Thymus (tissue), 11 donors: Measurements from ENCODE around the gene WDR45B. TPM values are rescaled to one million over a fixed set of nuclear protein-coding genes. Genes with fewer than 3 reads are reported as not detected.

Experiments used
- DNase-seq, 9 donors: peaks; one replicate each; pipeline ENCODE4 v3.0.0-alpha.2; 2013; ENCODE audit warnings: low spot score in 9 of 9, low read depth in 6 of 9, missing footprints in 1 of 9
- H3K27ac ChIP-seq, 2 donors: one replicate each; pipeline ENCODE4 v1.5.1; 2013; ENCODE audit warnings: control low read depth in 1 of 2, low read depth in 1 of 2, low read length in 1 of 2, mild to moderate bottlenecking in 1 of 2, moderate library complexity in 1 of 2
- H3K27me3 ChIP-seq, 2 donors: one replicate each; pipeline ENCODE4 v1.5.1; 2013; ENCODE audit warnings: low read length in 1 of 2; ENCODE audit not compliant: control insufficient read depth in 2 of 2, insufficient read depth in 1 of 2
- H3K36me3 ChIP-seq, 2 donors: one replicate each; pipeline ENCODE4 v1.5.1; 2013; ENCODE audit warnings: low read length in 1 of 2, mild to moderate bottlenecking in 1 of 2, moderate library complexity in 1 of 2; ENCODE audit not compliant: control insufficient read depth in 2 of 2, insufficient read depth in 2 of 2
- H3K4me1 ChIP-seq, 2 donors: one replicate each; pipeline ENCODE4 v1.5.1; 2013; ENCODE audit warnings: low read length in 2 of 2; ENCODE audit not compliant: control insufficient read depth in 2 of 2, insufficient read depth in 2 of 2
- H3K4me3 ChIP-seq, 2 donors: one replicate each; pipeline ENCODE4 v1.5.1; 2013; ENCODE audit warnings: low read length in 2 of 2, control low read depth in 1 of 2, mild to moderate bottlenecking in 1 of 2
- H3K9me3 ChIP-seq, 2 donors: one replicate each; pipeline ENCODE4 v1.5.1; 2013; ENCODE audit warnings: low read length in 1 of 2, mild to moderate bottlenecking in 1 of 2; ENCODE audit not compliant: control insufficient read depth in 2 of 2, insufficient read depth in 1 of 2
- WGBS: extraction: QIAGEN DNeasy Blood & Tissue Kit; methylation state at CpG from one replicate; pipeline ENCODE4 v1.1.7; 2013; 5-methylcytosine and 5-hydroxymethylcytosine counted together
- polyA plus RNA-seq: library from polyadenylated mRNA; stranded (reverse); fragments of 200-250 nt; gene quantifications from one replicate; pipeline ENCODE4 v1.2.3, GENCODE V29; 2013
- total RNA-seq: library from RNA; stranded (reverse); fragments of 120-200 nt; gene quantifications from one replicate; pipeline ENCODE4 v1.2.4, GENCODE V29; 2013
- donor health status: healthy.

WDR45B gene
- total and polyA plus RNA-seq, 2 donors = 33.0 to 67.0 TPM

GRCh38 chr17:82642022-82642421, 6.2 kb downstream of the WDR45B start:
- Histone ChIP-seq H3K36me3 (peaks cover 60 to 61% of the 10 kb centered on the region in 2 donors), H3K27me3 (no peaks in the 10 kb centered on the region), H3K27ac (no peak overlapping the region), H3K4me1 (peaks cover 5 to 6% of the 10 kb centered on the region in 2 donors), H3K4me3 (no peak overlapping the region), H3K9me3 (peaks cover 0 to 5% of the 10 kb centered on the region in 2 donors)
- WGBS = 98% methylated on average over 14 of the region's 14 CpGs
- DNase-seq = no peak

- no peaks in the 10 kb centered on the region for H3K27me3 ChIP-seq
- H3K27ac ChIP-seq = no peak overlapping the region
- 96% methylated on average over 5 of the region's 5 CpGs for WGBS
- peaks cover 0 to 8% of the 10 kb centered on the region in 2 donors for H3K9me3 ChIP-seq
- H3K4me1 ChIP-seq = no peaks in the 10 kb centered on the region
- peaks cover 59 to 66% of the 10 kb centered on the region in 2 donors for H3K36me3 ChIP-seq
- no peak overlapping the region for H3K4me3 ChIP-seq
- no peak for DNase-seq
These were observed 8.2 kb downstream of the WDR45B start for GRCh38 chr17:82640036-82640435.

GRCh38 chr17:82639628-82640027, 8.6 kb downstream of the WDR45B start:
- 95% methylated on average over 14 of the region's 14 CpGs for WGBS
- Histone ChIP-seq H3K27me3 (no peaks in the 10 kb centered on the region), H3K4me3 (no peak overlapping the region), H3K27ac (no peak overlapping the region), H3K9me3 (peaks cover 0 to 8% of the 10 kb centered on the region in 2 donors), H3K4me1 (no peaks in the 10 kb centered on the region), H3K36me3 (peaks cover 59 to 65% of the 10 kb centered on the region in 2 donors)
- DNase-seq = no peak

GRCh38 chr17:82638183-82638773, 10.0 kb downstream of the WDR45B start:
- H3K9me3 ChIP-seq = peaks cover 0 to 8% of the 10 kb centered on the region in 2 donors
- H3K4me1 ChIP-seq = no peaks in the 10 kb centered on the region
- H3K27ac ChIP-seq = no peak overlapping the region
- no peaks in the 10 kb centered on the region for H3K27me3 ChIP-seq
- H3K36me3 ChIP-seq = peaks cover 53 to 61% of the 10 kb centered on the region in 2 donors
- no peak overlapping the region for H3K4me3 ChIP-seq
- no peak for DNase-seq
- 79% methylated on average over 4 of the region's 5 CpGs for WGBS

GRCh38 chr17:82636626-82637598, 11.3 kb downstream of the WDR45B start:
- WGBS = 95% methylated on average over 16 of the region's 16 CpGs
- H3K27me3 ChIP-seq = no peaks in the 10 kb centered on the region
- peaks cover 0 to 8% of the 10 kb centered on the region in 2 donors for H3K9me3 ChIP-seq
- H3K27ac ChIP-seq = no peak overlapping the region
- DNase-seq = no peak
- H3K36me3 ChIP-seq = peaks cover 48 to 50% of the 10 kb centered on the region in 2 donors
- H3K4me3 ChIP-seq = no peak overlapping the region
- no peaks in the 10 kb centered on the region for H3K4me1 ChIP-seq

- peaks cover 47 to 53% of the 10 kb centered on the region in 2 donors for H3K36me3 ChIP-seq
- no peaks in the 10 kb centered on the region for H3K4me1 ChIP-seq
- DNase-seq = no peak
- H3K27me3 ChIP-seq = no peaks in the 10 kb centered on the region
- peaks cover 0 to 8% of the 10 kb centered on the region in 2 donors for H3K9me3 ChIP-seq
- H3K27ac ChIP-seq = no peak overlapping the region
- H3K4me3 ChIP-seq = no peak overlapping the region
These were observed 14.9 kb downstream of the WDR45B start for GRCh38 chr17:82633343-82633742.

- Histone ChIP-seq H3K4me3 (no peak overlapping the region), H3K9me3 (peaks cover 0 to 7% of the 10 kb centered on the region in 2 donors), H3K4me1 (no peaks in the 10 kb centered on the region), H3K36me3 (peaks cover 49 to 55% of the 10 kb centered on the region in 2 donors), H3K27ac (no peak overlapping the region), H3K27me3 (no peaks in the 10 kb centered on the region)
- 97% methylated on average over 8 of the region's 8 CpGs for WGBS
- DNase-seq = no peak
These were observed 15.8 kb downstream of the WDR45B start for GRCh38 chr17:82632451-82632850.

GRCh38 chr17:82631544-82631943, 16.7 kb downstream of the WDR45B start:
- Histone ChIP-seq H3K4me1 (no peaks in the 10 kb centered on the region), H3K36me3 (peaks cover 49 to 59% of the 10 kb centered on the region in 2 donors), H3K27me3 (no peaks in the 10 kb centered on the region), H3K27ac (no peak overlapping the region), H3K9me3 (no peaks in the 10 kb centered on the region), H3K4me3 (no peak overlapping the region)
- WGBS = 65% methylated on average over 6 of the region's 6 CpGs
- no peak for DNase-seq

- WGBS = 97% methylated on average over 12 of the region's 12 CpGs
- Histone ChIP-seq H3K4me1 (no peaks in the 10 kb centered on the region), H3K9me3 (no peaks in the 10 kb centered on the region), H3K4me3 (no peak overlapping the region), H3K27ac (no peak overlapping the region), H3K36me3 (peaks cover 58 to 62% of the 10 kb centered on the region in 2 donors), H3K27me3 (no peaks in the 10 kb centered on the region)
- DNase-seq = no peak
These were observed 18.0 kb downstream of the WDR45B start for GRCh38 chr17:82630212-82630611.
